H9 (cell line): ENCODE results near the gene OR4E1. TPM values are rescaled to one million over a fixed set of nuclear protein-coding genes. Genes with fewer than 3 reads are reported as not detected.

Source experiments
- DNase-seq: peaks from one replicate; pipeline ENCODE4 v3.0.0-alpha.2; 2017
- H2AFZ ChIP-seq: one replicate; pipeline ENCODE4 v1.6.1; 2013; ENCODE audit warnings: mild to moderate bottlenecking, low read length, control low read depth, moderate library complexity
- H2AK5ac ChIP-seq: 2 replicates; pipeline ENCODE4 v1.6.1; 2013; ENCODE audit warnings: low read length, control low read depth, mixed read lengths; ENCODE audit not compliant: insufficient read length
- H2BK120ac ChIP-seq: one replicate; pipeline ENCODE4 v1.6.1; 2013; ENCODE audit warnings: low read depth, mild to moderate bottlenecking, low read length, control low read depth, inconsistent platforms; ENCODE audit not compliant: poor library complexity, severe bottlenecking
- H2BK12ac ChIP-seq: 2 replicates; pipeline ENCODE4 v1.6.1; 2013; ENCODE audit warnings: low read length, control low read depth, mixed read lengths, low read depth; ENCODE audit not compliant: insufficient read length
- H2BK15ac ChIP-seq: 2 replicates; pipeline ENCODE4 v1.6.1; 2013; ENCODE audit warnings: low read depth, low read length, control low read depth
- H2BK20ac ChIP-seq: one replicate; pipeline ENCODE4 v1.6.1; 2013; ENCODE audit warnings: low read depth, mild to moderate bottlenecking, low read length, control low read depth, inconsistent platforms; ENCODE audit not compliant: poor library complexity, severe bottlenecking
- H2BK5ac ChIP-seq: 2 replicates; pipeline ENCODE4 v1.6.1; 2013; ENCODE audit warnings: low read length, control low read depth, mixed read lengths; ENCODE audit not compliant: insufficient read length
- H3K14ac ChIP-seq: 2 replicates; pipeline ENCODE4 v1.6.1; 2013; ENCODE audit warnings: low read length, control low read depth; ENCODE audit not compliant: insufficient read depth
- H3K18ac ChIP-seq: 2 replicates; pipeline ENCODE4 v1.6.1; 2013; ENCODE audit warnings: low read depth, mild to moderate bottlenecking, mixed read lengths, low read length, control low read depth; ENCODE audit not compliant: insufficient read length
- H3K23ac ChIP-seq: 2 replicates; pipeline ENCODE4 v1.6.1; 2013; ENCODE audit warnings: low read length, control low read depth, mixed read lengths, low read depth; ENCODE audit not compliant: insufficient read length
- H3K23me2 ChIP-seq: 2 replicates; pipeline ENCODE4 v1.6.1; 2013; ENCODE audit warnings: low read depth, mild to moderate bottlenecking, mixed read lengths, low read length, control low read depth; ENCODE audit not compliant: insufficient read length, poor library complexity, severe bottlenecking
- H3K27ac ChIP-seq: 2 replicates; pipeline ENCODE4 v1.5.1; 2013; ENCODE audit warnings: low read length, control low read depth, mixed read lengths, low read depth; ENCODE audit not compliant: insufficient read length
- H3K27me3 ChIP-seq: 2 replicates; pipeline ENCODE4 v1.6.1; 2013; ENCODE audit warnings: low read length, control low read depth, inconsistent platforms; ENCODE audit not compliant: insufficient read depth
- H3K4ac ChIP-seq: 2 replicates; pipeline ENCODE4 v1.6.1; 2013; ENCODE audit warnings: low read depth, mild to moderate bottlenecking, control low read depth, inconsistent platforms, low read length, moderate library complexity
- H3K4me1 ChIP-seq: 2 replicates; pipeline ENCODE4 v1.6.1; 2013; ENCODE audit warnings: low read length, control low read depth, inconsistent platforms; ENCODE audit not compliant: insufficient read depth
- H3K4me2 ChIP-seq: 2 replicates; pipeline ENCODE4 v1.6.1; 2013; ENCODE audit warnings: low read length, control low read depth, mixed read lengths; ENCODE audit not compliant: insufficient read length, insufficient read depth
- H3K56ac ChIP-seq: 2 replicates; pipeline ENCODE4 v1.6.1; 2013; ENCODE audit warnings: low read depth, mild to moderate bottlenecking, mixed read lengths, low read length, control low read depth; ENCODE audit not compliant: insufficient read length
- H3K79me1 ChIP-seq: 2 replicates; pipeline ENCODE4 v1.6.1; 2013; ENCODE audit warnings: low read depth, mild to moderate bottlenecking, moderate library complexity, low read length, control low read depth, inconsistent platforms; ENCODE audit not compliant: insufficient read depth, poor library complexity, severe bottlenecking
- H3K79me2 ChIP-seq: 2 replicates; pipeline ENCODE4 v1.6.1; 2013; ENCODE audit warnings: low read length, control low read depth, inconsistent platforms; ENCODE audit not compliant: insufficient read depth
- H3K9ac ChIP-seq: 2 replicates; pipeline ENCODE4 v1.6.1; 2013; ENCODE audit warnings: low read length, control low read depth, mixed read lengths; ENCODE audit not compliant: insufficient read length; ENCODE audit errors: extremely low read depth
- H3K9me3 ChIP-seq: one replicate; pipeline ENCODE4 v1.6.1; 2013; ENCODE audit warnings: low read depth, low read length, inconsistent platforms; ENCODE audit not compliant: control insufficient read depth
- H3T11ph ChIP-seq: one replicate; pipeline ENCODE4 v1.6.1; 2013; ENCODE audit warnings: mild to moderate bottlenecking, low read length, control low read depth, inconsistent platforms
- H4K20me1 ChIP-seq: one replicate; pipeline ENCODE4 v1.6.1; 2013; ENCODE audit not compliant: control insufficient read depth, insufficient read length, insufficient read depth
- H4K5ac ChIP-seq: 2 replicates; pipeline ENCODE4 v1.6.1; 2013; ENCODE audit warnings: low read depth, mild to moderate bottlenecking, mixed read lengths, low read length, control low read depth; ENCODE audit not compliant: insufficient read length
- H4K8ac ChIP-seq: replicated peaks from 2 replicates; pipeline ENCODE4 v1.6.1; 2013; ENCODE audit warnings: low read length, control low read depth, mixed read lengths, low read depth; ENCODE audit not compliant: insufficient read length
- H4K91ac ChIP-seq: 2 replicates; pipeline ENCODE4 v1.6.1; 2013; ENCODE audit warnings: low read depth, mild to moderate bottlenecking, moderate library complexity, mixed read lengths, low read length, control low read depth; ENCODE audit not compliant: insufficient read length
- H3K27ac Mint-ChIP-seq, 3 experiments: 2 replicates in 2 of 3; 3 replicates in 1 of 3; pipeline ENCODE4 v1.8.0; 2020 to 2021; ENCODE audit warnings: mixed read lengths in 3 of 3, mild to moderate bottlenecking in 1 of 3, moderate library complexity in 1 of 3
- H3K27me3 Mint-ChIP-seq: 2 replicates; pipeline ENCODE4 v1.8.0; 2021; ENCODE audit warnings: low read depth, mild to moderate bottlenecking, moderate library complexity, mixed read lengths
- H3K36me3 Mint-ChIP-seq, 3 experiments: 2 replicates in 2 of 3; 3 replicates in 1 of 3; pipeline ENCODE4 v1.8.0; 2020 to 2021; ENCODE audit warnings: low read depth in 3 of 3, mixed read lengths in 3 of 3; ENCODE audit not compliant: insufficient read depth in 1 of 3
- H3K4me1 Mint-ChIP-seq, 2 experiments: 2 replicates each; pipeline ENCODE4 v1.8.0; 2020; ENCODE audit warnings: mixed read lengths in 2 of 2
- H3K4me3 Mint-ChIP-seq, 2 experiments: 2 replicates in 1 of 2; 3 replicates in 1 of 2; pipeline ENCODE4 v1.8.0; 2020 to 2021; ENCODE audit warnings: mild to moderate bottlenecking in 2 of 2, mixed read lengths in 2 of 2, moderate library complexity in 1 of 2
- H3K9me3 Mint-ChIP-seq, 2 experiments: 2 replicates in 1 of 2; 3 replicates in 1 of 2; pipeline ENCODE4 v1.8.0; 2020; ENCODE audit warnings: mild to moderate bottlenecking in 2 of 2, mixed read lengths in 2 of 2, moderate library complexity in 1 of 2
- CTCF ChIP-seq: fragments of 200-600 bp; sonication (generic); conservative IDR thresholded peaks from 3 replicates; pipeline ENCODE4 v1.8.0; 2021; ENCODE audit warnings: antibody characterized with exemption, mild to moderate bottlenecking
- WGBS: extraction: QIAGEN DNeasy Blood & Tissue Kit; methylation state at CpG from one replicate; pipeline ENCODE4 v1.1.7; 2013; ENCODE audit warnings: missing lambda C conversion rate, low lambda C conversion rate, mixed read lengths; ENCODE audit not compliant: insufficient read length; ENCODE audit errors: extremely low coverage; 5-methylcytosine and 5-hydroxymethylcytosine counted together
- total RNA-seq: library from RNA; stranded (reverse); gene quantifications from 2 replicates; pipeline ENCODE4 v1.2.1, GENCODE V29; 2021

OR4E1 gene
- total RNA-seq, 1 experiment from 2014 or later: not detected

GRCh38 chr14:21721504-21721903 is 47.9 kb upstream of the OR4E1 start:
- H2BK12ac ChIP-seq: no peak overlapping the region
- no peaks in the 10 kb centered on the region for H3K9me3 Mint-ChIP-seq
- no peak overlapping the region for H2BK120ac ChIP-seq
- DNase-seq: no peak
- no peak overlapping the region for H2BK5ac ChIP-seq
- H3K23ac ChIP-seq: no peak overlapping the region
- H3K18ac ChIP-seq: no peak overlapping the region
- no peak overlapping the region for H2BK15ac ChIP-seq
- H3K79me2 ChIP-seq: no peaks in the 10 kb centered on the region
- no peak overlapping the region for H2AFZ ChIP-seq
- TF ChIP-seq CTCF: no peak
- no peak overlapping the region for H4K5ac ChIP-seq
- H3K14ac ChIP-seq: no peak overlapping the region
- H3K4me1 ChIP-seq: no peaks in the 10 kb centered on the region
- no peaks in the 10 kb centered on the region for H4K20me1 ChIP-seq
- H3K9me3 ChIP-seq: no peaks in the 10 kb centered on the region
- no peak overlapping the region for H3K4me3 Mint-ChIP-seq
- no peak overlapping the region for H3K9ac ChIP-seq
- H3K23me2 ChIP-seq: no peaks in the 10 kb centered on the region
- no peak overlapping the region for H3K4ac ChIP-seq
- no peak overlapping the region for H3T11ph ChIP-seq
- no peaks in the 10 kb centered on the region; a peak in 1 of 7 replicates for H3K36me3 Mint-ChIP-seq
- H3K56ac ChIP-seq: no peak overlapping the region
- peaks cover 2 to 4% of the 10 kb centered on the region in 2 experiments; a peak in 2 of 4 replicates for H3K4me1 Mint-ChIP-seq
- no peak overlapping the region for H3K27ac ChIP-seq
- H3K79me1 ChIP-seq: no peaks in the 10 kb centered on the region
- no peak overlapping the region for H4K91ac ChIP-seq
- WGBS: no CpG with 5 or more reads among the region's 3 CpGs
- no peak overlapping the region for H2AK5ac ChIP-seq
- peaks cover 14% of the 10 kb centered on the region for H3K27me3 Mint-ChIP-seq
- no peak overlapping the region for H3K4me2 ChIP-seq
- no peak overlapping the region for H4K8ac ChIP-seq
- no peak overlapping the region for H3K27ac Mint-ChIP-seq
- no peaks in the 10 kb centered on the region for H3K27me3 ChIP-seq
- H2BK20ac ChIP-seq: no peak overlapping the region
